ENCODE data around the gene TAS2R60. TPM values are rescaled to one million over a fixed set of nuclear protein-coding genes. Genes with fewer than 3 reads are reported as not detected.

TAS2R60 gene
- total RNA-seq, 1 experiment from 2014 or later: 0.24 TPM

- TF ChIP-seq ZBTB21 (CRISPR knock-in tag; IDR thresholded peaks at IDR 0.05; ENCODE audit: borderline replicate concordance) (no peak), IRF2 (CRISPR knock-in tag; IDR thresholded peaks at IDR 0.05; ENCODE audit: borderline replicate concordance, low read depth) (no peak), ZNF219 (CRISPR knock-in tag; IDR thresholded peaks at IDR 0.05; ENCODE audit: borderline replicate concordance) (no peak), CREM (CRISPR knock-in tag; IDR thresholded peaks at IDR 0.05) (no peak), CBFB (CRISPR knock-in tag; IDR thresholded peaks at IDR 0.05; ENCODE audit: low read depth) (no peak), USF2 (CRISPR knock-in tag; IDR thresholded peaks at IDR 0.05) (no peak), HMGA2 (CRISPR knock-in tag; IDR thresholded peaks at IDR 0.05) (no peak), OVOL2 (CRISPR knock-in tag; IDR thresholded peaks at IDR 0.05; ENCODE audit: borderline replicate concordance) (no peak), GTF2I (CRISPR knock-in tag; conservative IDR thresholded peaks at IDR 0.05) (no peak), NR2C2 (CRISPR knock-in tag; IDR thresholded peaks at IDR 0.05) (no peak), PRRX2 (CRISPR knock-in tag; IDR thresholded peaks at IDR 0.05) (no peak), GABPB1 (CRISPR knock-in tag; IDR thresholded peaks at IDR 0.05) (no peak), MLX (CRISPR knock-in tag; IDR thresholded peaks at IDR 0.05) (no peak), ZSCAN18 (CRISPR knock-in tag; IDR thresholded peaks at IDR 0.05) (no peak), MYBL2 (CRISPR knock-in tag; IDR thresholded peaks at IDR 0.05) (no peak), SMAD4 (CRISPR knock-in tag; IDR thresholded peaks at IDR 0.05) (no peak), RELA (CRISPR knock-in tag; IDR thresholded peaks at IDR 0.05; ENCODE audit: borderline replicate concordance) (no peak), ATF1 (CRISPR knock-in tag; IDR thresholded peaks at IDR 0.05) (no peak)
- H3K36me3 Mint-ChIP-seq: peaks cover 94% of the 10 kb centered on the region
- ATAC-seq (no peak), DNase-seq (ENCODE audit: low spot score) (no peak)
- no peak overlapping the region for H3K4me3 Mint-ChIP-seq
- no peaks in the 10 kb centered on the region for H3K27me3 Mint-ChIP-seq (ENCODE audit: low read depth)
- no peaks in the 10 kb centered on the region for H3K9me3 Mint-ChIP-seq
- ChIA-PET POLR2A (no interaction called here), CTCF (interaction anchor here (0.8 to 1.5 kb wide), 3 partner anchors 10 to 18 kb away, joined by 3 to 6 read pairs (median 3); no protein-coding TSS in a partner anchor)
- H3K4me1 Mint-ChIP-seq: no peaks in the 10 kb centered on the region; the same call in 1 of the 2 replicates
- H3K27ac Mint-ChIP-seq: no peak overlapping the region
Measured at GRCh38 chr7:143397710-143398530, 45.3 kb upstream of the TAS2R60 start.

- no peaks in the 10 kb centered on the region for H3K9me3 Mint-ChIP-seq
- ChIA-PET CTCF (interaction anchor here (0.8 to 1.0 kb wide), 3 partner anchors 10 to 18 kb away, joined by 3 to 6 read pairs (median 4); partner anchors contain the start of gene EPHA1), POLR2A (interaction anchor here (1.2 kb wide), 1 partner anchor 9 kb away, joined by 3 read pairs; the partner anchor contains the start of gene EPHA1)
- H3K4me3 Mint-ChIP-seq: no peak overlapping the region
- H3K36me3 Mint-ChIP-seq: peaks cover 90% of the 10 kb centered on the region
- H3K27ac Mint-ChIP-seq: no peak overlapping the region
- ATAC-seq (no peak), DNase-seq (ENCODE audit: low spot score) (no peak)
- H3K27me3 Mint-ChIP-seq (ENCODE audit: low read depth): no peaks in the 10 kb centered on the region
- H3K4me1 Mint-ChIP-seq: peaks cover 3% of the 10 kb centered on the region
- no peak for TF ChIP-seq NR3C1 (CRISPR knock-in tag; conservative IDR thresholded peaks at IDR 0.05; ENCODE audit: low read depth)
Measured at GRCh38 chr7:143398616-143399015, 44.6 kb upstream of the TAS2R60 start.

- ChIA-PET CTCF (interaction anchor here (0.8 to 1.0 kb wide), 3 partner anchors 9 to 19 kb away, joined by 3 to 6 read pairs (median 4); partner anchors contain the start of gene EPHA1), POLR2A (interaction anchor here (1.2 kb wide), 1 partner anchor 9 kb away, joined by 3 read pairs; the partner anchor contains the start of gene EPHA1)
- no peak overlapping the region for H3K4me3 Mint-ChIP-seq
- H3K27me3 Mint-ChIP-seq (ENCODE audit: low read depth): no peaks in the 10 kb centered on the region
- H3K9me3 Mint-ChIP-seq: no peaks in the 10 kb centered on the region
- H3K27ac Mint-ChIP-seq: no peak overlapping the region
- DNase-seq (ENCODE audit: low spot score) (no peak), ATAC-seq (no peak)
- H3K36me3 Mint-ChIP-seq: peaks cover 89% of the 10 kb centered on the region
- peaks cover 8% of the 10 kb centered on the region for H3K4me1 Mint-ChIP-seq
- TF ChIP-seq AFF4 (CRISPR knock-in tag; IDR thresholded peaks at IDR 0.05; ENCODE audit: borderline replicate concordance): no peak
- no peak for TF ChIP-seq ZBTB43 (CRISPR knock-in tag; IDR thresholded peaks at IDR 0.05)
- no peak for TF ChIP-seq FOXK1 (CRISPR knock-in tag; IDR thresholded peaks at IDR 0.05)
Measured at GRCh38 chr7:143399151-143399550, 44.1 kb upstream of the TAS2R60 start.

All from WTC11 (cell line).